ENCODE data around the gene PAK3.

DNA sequence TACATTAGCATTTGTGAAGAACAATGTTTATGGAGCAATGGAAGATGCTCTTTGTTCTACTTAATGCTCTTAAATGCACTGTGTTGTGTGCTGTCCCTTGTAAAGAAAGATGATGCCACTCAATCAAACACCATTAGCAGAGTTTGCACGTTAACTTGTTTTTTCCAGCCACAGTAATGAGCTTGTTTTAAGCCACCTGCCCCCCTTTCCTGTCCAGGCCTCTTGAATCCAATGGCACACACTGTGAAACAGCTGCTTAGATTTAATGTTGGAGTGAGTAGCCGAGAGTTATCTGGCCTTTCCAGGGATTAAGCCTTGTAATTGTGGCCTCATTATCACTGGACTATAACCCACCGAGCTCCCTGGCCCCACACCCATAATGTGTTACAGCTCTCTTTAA lies 86.0 kb downstream of the PAK3 start:
- TF ChIP-seq ZNF565 (CRISPR knock-in tag; conservative IDR thresholded peaks at IDR 0.05; ENCODE audit: low read depth) (no peak), RARB (CRISPR knock-in tag; IDR thresholded peaks at IDR 0.05) (no peak), ESRRG (CRISPR knock-in tag; IDR thresholded peaks at IDR 0.05) (no peak), ARNTL (CRISPR knock-in tag; IDR thresholded peaks at IDR 0.05; ENCODE audit: borderline replicate concordance, low read depth) (no peak), ZNF8 (CRISPR knock-in tag; IDR thresholded peaks at IDR 0.05) (no peak), OSR1 (CRISPR knock-in tag; IDR thresholded peaks at IDR 0.05) (no peak), ZC3H10 (CRISPR knock-in tag; IDR thresholded peaks at IDR 0.05) (no peak), TOX (CRISPR knock-in tag; IDR thresholded peaks at IDR 0.05; ENCODE audit: borderline replicate concordance) (no peak), ZFP30 (CRISPR knock-in tag; IDR thresholded peaks at IDR 0.05) (no peak)
- TF ChIP-seq, protein P1, sequence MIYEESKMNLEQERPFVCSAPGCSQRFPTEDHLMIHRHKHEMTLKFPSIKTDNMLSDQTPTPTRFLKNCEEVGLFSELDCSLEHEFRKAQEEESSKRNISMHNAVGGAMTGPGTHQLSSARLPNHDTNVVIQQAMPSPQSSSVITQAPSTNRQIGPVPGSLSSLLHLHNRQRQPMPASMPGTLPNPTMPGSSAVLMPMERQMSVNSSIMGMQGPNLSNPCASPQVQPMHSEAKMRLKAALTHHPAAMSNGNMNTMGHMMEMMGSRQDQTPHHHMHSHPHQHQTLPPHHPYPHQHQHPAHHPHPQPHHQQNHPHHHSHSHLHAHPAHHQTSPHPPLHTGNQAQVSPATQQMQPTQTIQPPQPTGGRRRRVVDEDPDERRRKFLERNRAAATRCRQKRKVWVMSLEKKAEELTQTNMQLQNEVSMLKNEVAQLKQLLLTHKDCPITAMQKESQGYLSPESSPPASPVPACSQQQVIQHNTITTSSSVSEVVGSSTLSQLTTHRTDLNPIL (CRISPR knock-in tag; IDR thresholded peaks at IDR 0.05; ENCODE audit: low read depth): no peak
- TF ChIP-seq, protein P2, sequence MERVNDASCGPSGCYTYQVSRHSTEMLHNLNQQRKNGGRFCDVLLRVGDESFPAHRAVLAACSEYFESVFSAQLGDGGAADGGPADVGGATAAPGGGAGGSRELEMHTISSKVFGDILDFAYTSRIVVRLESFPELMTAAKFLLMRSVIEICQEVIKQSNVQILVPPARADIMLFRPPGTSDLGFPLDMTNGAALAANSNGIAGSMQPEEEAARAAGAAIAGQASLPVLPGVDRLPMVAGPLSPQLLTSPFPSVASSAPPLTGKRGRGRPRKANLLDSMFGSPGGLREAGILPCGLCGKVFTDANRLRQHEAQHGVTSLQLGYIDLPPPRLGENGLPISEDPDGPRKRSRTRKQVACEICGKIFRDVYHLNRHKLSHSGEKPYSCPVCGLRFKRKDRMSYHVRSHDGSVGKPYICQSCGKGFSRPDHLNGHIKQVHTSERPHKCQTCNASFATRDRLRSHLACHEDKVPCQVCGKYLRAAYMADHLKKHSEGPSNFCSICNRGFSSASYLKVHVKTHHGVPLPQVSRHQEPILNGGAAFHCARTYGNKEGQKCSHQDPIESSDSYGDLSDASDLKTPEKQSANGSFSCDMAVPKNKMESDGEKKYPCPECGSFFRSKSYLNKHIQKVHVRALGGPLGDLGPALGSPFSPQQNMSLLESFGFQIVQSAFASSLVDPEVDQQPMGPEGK (CRISPR knock-in tag; IDR thresholded peaks at IDR 0.05; ENCODE audit: borderline replicate concordance): no peak

All from SK-N-SH treated with all-trans-retinoic acid at 6 μM for 48 hours (cell line).